MM.1S (cell line): ENCODE results near the gene ZBTB7B.

Source experiments
- CTCF ChIP-seq: fragments of 300-600 bp; sonication (generic); IDR thresholded peaks from 2 replicates; pipeline ENCODE4 v1.5.1; 2016; ENCODE audit warnings: antibody characterized with exemption, low read length, mixed read lengths
- EZH2 ChIP-seq: fragments of 300-600 bp; sonication (generic); optimal IDR thresholded peaks from 2 replicates; pipeline ENCODE3; 2017; ENCODE audit warnings: low read depth, mild to moderate bottlenecking, antibody characterized with exemption, low read length, mixed read lengths
- EZH2phosphoT487 ChIP-seq: fragments of 300-600 bp; sonication (generic); IDR thresholded peaks from 2 replicates; pipeline ENCODE4 v1.6.1; 2018; ENCODE audit warnings: antibody characterized with exemption, low read length

GRCh38 chr1:155038602-155039307 is 36.2 kb downstream of the ZBTB7B start:
- TF ChIP-seq CTCF (no peak), EZH2 (no peak), EZH2phosphoT487 (no peak)
